WTC11 (cell line): ENCODE data around the gene CRTAP. TPM values are rescaled to one million over a fixed set of nuclear protein-coding genes. Genes with fewer than 3 reads are reported as not detected.

ENCODE experiments used
- ATAC-seq: fragments of 200-7000 bp; cut with Tn5 transposase; 2 replicates; pipeline ENCODE4 v1.10.0; 2021; ENCODE audit warnings: mild to moderate bottlenecking, moderate library complexity
- CTCF ChIA-PET: fragments of 300-600 bp; sonication (Branson Sonifier 250); formaldehyde crosslinking; loops from one replicate; lab custom pipeline; 2021; ENCODE audit warnings: antibody characterized with exemption; lab: Charles Lee
- POLR2A ChIA-PET: fragments of 350-600 bp; sonication (Branson Sonifier 250); formaldehyde crosslinking; loops from one replicate; lab custom pipeline; 2021; ENCODE audit warnings: antibody characterized with exemption; lab: Charles Lee
- DNase-seq: peaks from one replicate; pipeline ENCODE4 v3.0.0; 2021; ENCODE audit warnings: low spot score
- H3K27ac Mint-ChIP-seq: 2 replicates; pipeline ENCODE4 v1.8.0; 2021; ENCODE audit warnings: mixed read lengths
- H3K27me3 Mint-ChIP-seq: 2 replicates; pipeline ENCODE4 v1.8.0; 2021; ENCODE audit warnings: low read depth, mild to moderate bottlenecking, moderate library complexity, mixed read lengths
- H3K36me3 Mint-ChIP-seq: 2 replicates; pipeline ENCODE4 v1.8.0; 2021; ENCODE audit warnings: mixed read lengths
- H3K4me1 Mint-ChIP-seq: 2 replicates; pipeline ENCODE4 v1.8.0; 2022; ENCODE audit warnings: mixed read lengths
- H3K4me3 Mint-ChIP-seq: 2 replicates; pipeline ENCODE4 v1.8.0; 2021; ENCODE audit warnings: mild to moderate bottlenecking, moderate library complexity, mixed read lengths
- H3K9me3 Mint-ChIP-seq: 2 replicates; pipeline ENCODE4 v1.8.0; 2021; ENCODE audit warnings: mixed read lengths
- CBFB ChIP-seq: sonication (generic); formaldehyde crosslinking; IDR thresholded peaks from 2 replicates; pipeline ENCODE4 v1.8.1; 2022; ENCODE audit warnings: mild to moderate bottlenecking, low read depth, missing genetic modification reagents
- CREB1 ChIP-seq: sonication (generic); formaldehyde crosslinking; IDR thresholded peaks from 2 replicates; pipeline ENCODE4 v1.8.0; 2023; ENCODE audit warnings: mild to moderate bottlenecking, missing genetic modification reagents
- CREM ChIP-seq: sonication (generic); formaldehyde crosslinking; IDR thresholded peaks from 2 replicates; pipeline ENCODE4 v1.8.1; 2022; ENCODE audit warnings: mild to moderate bottlenecking, missing genetic modification reagents, moderate library complexity
- ETV6 ChIP-seq: sonication (generic); formaldehyde crosslinking; IDR thresholded peaks from 2 replicates; pipeline ENCODE4 v1.8.1; 2022; ENCODE audit warnings: mild to moderate bottlenecking, missing genetic modification reagents
- FOXJ3 ChIP-seq: sonication (generic); formaldehyde crosslinking; IDR thresholded peaks from 2 replicates; pipeline ENCODE4 v1.9.0; 2021; ENCODE audit warnings: missing genetic modification reagents, mild to moderate bottlenecking, borderline replicate concordance
- FOXK1 ChIP-seq: sonication (generic); formaldehyde crosslinking; IDR thresholded peaks from 2 replicates; pipeline ENCODE4 v1.8.0; 2022; ENCODE audit warnings: mild to moderate bottlenecking, moderate library complexity, missing genetic modification reagents
- JUN ChIP-seq: sonication (generic); formaldehyde crosslinking; IDR thresholded peaks from 2 replicates; pipeline ENCODE4 v1.8.0; 2023; ENCODE audit warnings: mild to moderate bottlenecking, missing genetic modification reagents
- KAT7 ChIP-seq: sonication (generic); formaldehyde crosslinking; IDR thresholded peaks from 2 replicates; pipeline ENCODE4 v1.8.1; 2023; ENCODE audit warnings: missing genetic modification reagents, mild to moderate bottlenecking, borderline replicate concordance
- NFATC4 ChIP-seq: fragments of 250-450 bp; sonication (Bioruptor Pico); IDR thresholded peaks from 2 replicates; pipeline ENCODE4 v1.9.0; 2021; ENCODE audit warnings: mild to moderate bottlenecking
- PRDM15 ChIP-seq: sonication (generic); formaldehyde crosslinking; IDR thresholded peaks from 2 replicates; pipeline ENCODE4 v1.8.0; 2022; ENCODE audit warnings: missing genetic modification reagents
- RELA ChIP-seq: sonication (generic); formaldehyde crosslinking; IDR thresholded peaks from 2 replicates; pipeline ENCODE4 v1.8.1; 2022; ENCODE audit warnings: missing genetic modification reagents, mild to moderate bottlenecking, borderline replicate concordance
- SMAD4 ChIP-seq: sonication (generic); formaldehyde crosslinking; IDR thresholded peaks from 2 replicates; pipeline ENCODE4 v1.8.0; 2022; ENCODE audit warnings: mild to moderate bottlenecking, missing genetic modification reagents
- SOX15 ChIP-seq: fragments of 250-450 bp; sonication (Bioruptor Pico); IDR thresholded peaks from 2 replicates; pipeline ENCODE4 v1.9.0; 2021; ENCODE audit warnings: mild to moderate bottlenecking
- ZNF232 ChIP-seq: sonication (generic); formaldehyde crosslinking; IDR thresholded peaks from 2 replicates; pipeline ENCODE4 v1.8.0; 2022; ENCODE audit warnings: mild to moderate bottlenecking, missing genetic modification reagents
- ZNF423 ChIP-seq: fragments of 250-450 bp; sonication (Bioruptor Pico); IDR thresholded peaks from 2 replicates; pipeline ENCODE4 v2.1.2; 2022; ENCODE audit warnings: mild to moderate bottlenecking, moderate library complexity
- total RNA-seq: library from RNA; stranded (reverse); gene quantifications from 3 replicates; pipeline ENCODE4 v1.2.3, GENCODE V29; 2021
- TF ChIP-seq, protein P1 (sequence below): fragments of 250-450 bp; sonication (Bioruptor Pico); IDR thresholded peaks from 2 replicates; pipeline ENCODE4 v1.9.0; 2021; ENCODE audit warnings: moderate library complexity, mild to moderate bottlenecking, inconsistent platforms, borderline replicate concordance
- TF ChIP-seq, protein P2 (sequence below): sonication (generic); formaldehyde crosslinking; IDR thresholded peaks from 2 replicates; pipeline ENCODE4 v1.8.1; 2023; ENCODE audit warnings: mild to moderate bottlenecking, missing genetic modification reagents, moderate library complexity
- TF ChIP-seq, protein P3 (sequence below): sonication (generic); formaldehyde crosslinking; IDR thresholded peaks from 2 replicates; pipeline ENCODE4 v1.8.0; 2022; ENCODE audit warnings: mild to moderate bottlenecking, missing genetic modification reagents
- TF ChIP-seq, protein P4 (sequence below): sonication (generic); formaldehyde crosslinking; IDR thresholded peaks from 2 replicates; pipeline ENCODE4 v1.8.1; 2023; ENCODE audit warnings: mild to moderate bottlenecking, missing genetic modification reagents
- TF ChIP-seq, protein P5 (sequence below): sonication (generic); formaldehyde crosslinking; IDR thresholded peaks from 2 replicates; pipeline ENCODE4 v1.8.0; 2022; ENCODE audit warnings: mild to moderate bottlenecking, missing genetic modification reagents
- TF ChIP-seq, protein P6 (sequence below): sonication (generic); formaldehyde crosslinking; conservative IDR thresholded peaks from 2 replicates; pipeline ENCODE4 v1.8.1; 2023; ENCODE audit warnings: mild to moderate bottlenecking, low read depth, missing genetic modification reagents, moderate library complexity

The CRTAP gene
- total RNA-seq, 1 experiment from 2014 or later: 156 TPM

DNA sequence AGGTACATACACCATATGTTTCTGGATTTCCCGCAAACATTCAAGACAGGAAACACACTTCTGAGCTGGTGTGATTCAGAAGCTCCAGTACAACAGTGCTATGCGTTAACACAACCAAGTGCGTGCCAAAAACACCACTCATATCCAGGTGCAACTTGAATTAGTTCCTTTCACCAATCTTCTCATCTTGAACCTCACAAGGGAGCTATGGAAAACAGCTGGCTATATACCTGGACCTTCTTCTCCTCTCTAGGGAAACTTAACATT, 73.5 kb downstream of the CRTAP start (continued):
- TF ChIP-seq PRDM15 (CRISPR knock-in tag): no peak
- TF ChIP-seq ZNF423 (CRISPR knock-in tag): no peak
- TF ChIP-seq, protein P1, sequence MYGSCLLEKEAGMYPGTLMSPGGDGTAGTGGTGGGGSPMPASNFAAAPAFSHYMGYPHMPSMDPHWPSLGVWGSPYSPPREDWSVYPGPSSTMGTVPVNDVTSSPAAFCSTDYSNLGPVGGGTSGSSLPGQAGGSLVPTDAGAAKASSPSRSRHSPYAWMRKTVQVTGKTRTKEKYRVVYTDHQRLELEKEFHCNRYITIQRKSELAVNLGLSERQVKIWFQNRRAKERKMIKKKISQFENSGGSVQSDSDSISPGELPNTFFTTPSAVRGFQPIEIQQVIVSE: no peak
- TF ChIP-seq CREM (CRISPR knock-in tag): no peak

- Mint-ChIP-seq H3K4me1 (no peaks in the 10 kb centered on the region), H3K9me3 (no peaks in the 10 kb centered on the region), H3K27ac (no peak overlapping the region), H3K4me3 (no peak overlapping the region), H3K36me3 (no peaks in the 10 kb centered on the region), H3K27me3 (no peaks in the 10 kb centered on the region)
- TF ChIP-seq KAT7: no peak
- TF ChIP-seq ZNF232 (CRISPR knock-in tag): no peak
- TF ChIP-seq, protein P2, sequence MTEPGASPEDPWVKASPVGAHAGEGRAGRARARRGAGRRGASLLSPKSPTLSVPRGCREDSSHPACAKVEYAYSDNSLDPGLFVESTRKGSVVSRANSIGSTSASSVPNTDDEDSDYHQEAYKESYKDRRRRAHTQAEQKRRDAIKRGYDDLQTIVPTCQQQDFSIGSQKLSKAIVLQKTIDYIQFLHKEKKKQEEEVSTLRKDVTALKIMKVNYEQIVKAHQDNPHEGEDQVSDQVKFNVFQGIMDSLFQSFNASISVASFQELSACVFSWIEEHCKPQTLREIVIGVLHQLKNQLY (CRISPR knock-in tag): no peak
- TF ChIP-seq CREB1 (CRISPR knock-in tag): no peak
- no peak for TF ChIP-seq SMAD4 (CRISPR knock-in tag)
- TF ChIP-seq, protein P3, sequence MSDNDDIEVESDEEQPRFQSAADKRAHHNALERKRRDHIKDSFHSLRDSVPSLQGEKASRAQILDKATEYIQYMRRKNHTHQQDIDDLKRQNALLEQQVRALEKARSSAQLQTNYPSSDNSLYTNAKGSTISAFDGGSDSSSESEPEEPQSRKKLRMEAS (CRISPR knock-in tag): no peak
- no peak for TF ChIP-seq FOXJ3 (CRISPR knock-in tag)
- TF ChIP-seq, protein P4, sequence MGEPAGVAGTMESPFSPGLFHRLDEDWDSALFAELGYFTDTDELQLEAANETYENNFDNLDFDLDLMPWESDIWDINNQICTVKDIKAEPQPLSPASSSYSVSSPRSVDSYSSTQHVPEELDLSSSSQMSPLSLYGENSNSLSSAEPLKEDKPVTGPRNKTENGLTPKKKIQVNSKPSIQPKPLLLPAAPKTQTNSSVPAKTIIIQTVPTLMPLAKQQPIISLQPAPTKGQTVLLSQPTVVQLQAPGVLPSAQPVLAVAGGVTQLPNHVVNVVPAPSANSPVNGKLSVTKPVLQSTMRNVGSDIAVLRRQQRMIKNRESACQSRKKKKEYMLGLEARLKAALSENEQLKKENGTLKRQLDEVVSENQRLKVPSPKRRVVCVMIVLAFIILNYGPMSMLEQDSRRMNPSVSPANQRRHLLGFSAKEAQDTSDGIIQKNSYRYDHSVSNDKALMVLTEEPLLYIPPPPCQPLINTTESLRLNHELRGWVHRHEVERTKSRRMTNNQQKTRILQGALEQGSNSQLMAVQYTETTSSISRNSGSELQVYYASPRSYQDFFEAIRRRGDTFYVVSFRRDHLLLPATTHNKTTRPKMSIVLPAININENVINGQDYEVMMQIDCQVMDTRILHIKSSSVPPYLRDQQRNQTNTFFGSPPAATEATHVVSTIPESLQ (CRISPR knock-in tag): no peak
- TF ChIP-seq NFATC4: no peak
- TF ChIP-seq RELA: no peak
- TF ChIP-seq, protein P5, sequence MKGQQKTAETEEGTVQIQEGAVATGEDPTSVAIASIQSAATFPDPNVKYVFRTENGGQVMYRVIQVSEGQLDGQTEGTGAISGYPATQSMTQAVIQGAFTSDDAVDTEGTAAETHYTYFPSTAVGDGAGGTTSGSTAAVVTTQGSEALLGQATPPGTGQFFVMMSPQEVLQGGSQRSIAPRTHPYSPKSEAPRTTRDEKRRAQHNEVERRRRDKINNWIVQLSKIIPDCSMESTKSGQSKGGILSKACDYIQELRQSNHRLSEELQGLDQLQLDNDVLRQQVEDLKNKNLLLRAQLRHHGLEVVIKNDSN (CRISPR knock-in tag): no peak
- no peak for TF ChIP-seq JUN (CRISPR knock-in tag)
- no peak for TF ChIP-seq ETV6 (CRISPR knock-in tag)
- TF ChIP-seq, protein P6, sequence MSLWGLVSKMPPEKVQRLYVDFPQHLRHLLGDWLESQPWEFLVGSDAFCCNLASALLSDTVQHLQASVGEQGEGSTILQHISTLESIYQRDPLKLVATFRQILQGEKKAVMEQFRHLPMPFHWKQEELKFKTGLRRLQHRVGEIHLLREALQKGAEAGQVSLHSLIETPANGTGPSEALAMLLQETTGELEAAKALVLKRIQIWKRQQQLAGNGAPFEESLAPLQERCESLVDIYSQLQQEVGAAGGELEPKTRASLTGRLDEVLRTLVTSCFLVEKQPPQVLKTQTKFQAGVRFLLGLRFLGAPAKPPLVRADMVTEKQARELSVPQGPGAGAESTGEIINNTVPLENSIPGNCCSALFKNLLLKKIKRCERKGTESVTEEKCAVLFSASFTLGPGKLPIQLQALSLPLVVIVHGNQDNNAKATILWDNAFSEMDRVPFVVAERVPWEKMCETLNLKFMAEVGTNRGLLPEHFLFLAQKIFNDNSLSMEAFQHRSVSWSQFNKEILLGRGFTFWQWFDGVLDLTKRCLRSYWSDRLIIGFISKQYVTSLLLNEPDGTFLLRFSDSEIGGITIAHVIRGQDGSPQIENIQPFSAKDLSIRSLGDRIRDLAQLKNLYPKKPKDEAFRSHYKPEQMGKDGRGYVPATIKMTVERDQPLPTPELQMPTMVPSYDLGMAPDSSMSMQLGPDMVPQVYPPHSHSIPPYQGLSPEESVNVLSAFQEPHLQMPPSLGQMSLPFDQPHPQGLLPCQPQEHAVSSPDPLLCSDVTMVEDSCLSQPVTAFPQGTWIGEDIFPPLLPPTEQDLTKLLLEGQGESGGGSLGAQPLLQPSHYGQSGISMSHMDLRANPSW (CRISPR knock-in tag): no peak
- TF ChIP-seq, protein P1: no peak
- TF ChIP-seq SOX15 (CRISPR knock-in tag): no peak
- no peak for TF ChIP-seq FOXK1 (CRISPR knock-in tag)
- TF ChIP-seq CBFB: no peak
- ChIA-PET POLR2A (no interaction called here), CTCF (no interaction called here)
- ATAC-seq: no peak
- DNase-seq: no peak
Observed at GRCh38 chr3:33194303-33194702, 80.5 kb downstream of the CRTAP start.
